MM.1S (cell line): ENCODE data around the gene TIMM50.

Experiments used
- DNase-seq: peaks from one replicate; pipeline ENCODE4 v3.0.0-alpha.2; 2015
- H2AFZ ChIP-seq: fragments of 300-600 bp; sonication (generic); 2 replicates; pipeline ENCODE4 v1.6.0; 2016; ENCODE audit warnings: antibody characterized with exemption, low read length
- H3F3A ChIP-seq: fragments of 300-600 bp; sonication (generic); 2 replicates; pipeline ENCODE4 v1.6.1; 2016; ENCODE audit warnings: mild to moderate bottlenecking, antibody characterized with exemption, low read length, moderate library complexity, mixed read lengths; ENCODE audit not compliant: insufficient read depth
- H3K27ac ChIP-seq: fragments of 300-600 bp; sonication (generic); 2 replicates; pipeline ENCODE4 v1.5.1; 2016; ENCODE audit warnings: mild to moderate bottlenecking, low read length
- H3K27me3 ChIP-seq: fragments of 300-600 bp; sonication (generic); replicated peaks from 2 replicates; pipeline ENCODE4 v1.6.0; 2016; ENCODE audit warnings: low read length; ENCODE audit not compliant: insufficient read depth
- H3K36me3 ChIP-seq: fragments of 300-600 bp; sonication (generic); replicated peaks from 2 replicates; pipeline ENCODE4 v1.6.1; 2016; ENCODE audit warnings: mild to moderate bottlenecking, low read length, mixed read lengths; ENCODE audit not compliant: insufficient read depth
- H3K4me1 ChIP-seq: fragments of 300-600 bp; sonication (generic); 2 replicates; pipeline ENCODE4 v1.6.1; 2016; ENCODE audit warnings: low read length, mixed read lengths
- H3K4me2 ChIP-seq: fragments of 300-600 bp; sonication (generic); 2 replicates; pipeline ENCODE4 v1.6.0; 2016; ENCODE audit warnings: low read depth, low read length
- H3K4me3 ChIP-seq: fragments of 300-600 bp; sonication (generic); 2 replicates; pipeline ENCODE4 v1.5.1; 2016; ENCODE audit warnings: low read length, mixed read lengths
- H3K79me2 ChIP-seq: fragments of 300-600 bp; sonication (generic); 2 replicates; pipeline ENCODE4 v1.6.1; 2016; ENCODE audit warnings: mixed run types, low read length, mixed read lengths
- H3K9ac ChIP-seq: fragments of 300-600 bp; sonication (generic); 2 replicates; pipeline ENCODE4 v1.6.1; 2016; ENCODE audit warnings: low read length, mixed read lengths
- H3K9me2 ChIP-seq: fragments of 300-600 bp; sonication (generic); replicated peaks from 2 replicates; pipeline ENCODE4 v1.6.1; 2016; ENCODE audit warnings: mild to moderate bottlenecking, low read length, mixed read lengths; ENCODE audit not compliant: insufficient read depth
- H3K9me3 ChIP-seq: fragments of 300-600 bp; sonication (generic); replicated peaks from 2 replicates; pipeline ENCODE4 v1.6.1; 2016; ENCODE audit warnings: mild to moderate bottlenecking, low read length, mixed read lengths; ENCODE audit not compliant: insufficient read depth
- H4K20me1 ChIP-seq: fragments of 300-600 bp; sonication (generic); 2 replicates; pipeline ENCODE4 v1.6.1; 2016; ENCODE audit warnings: mild to moderate bottlenecking, low read length, moderate library complexity, mixed read lengths; ENCODE audit not compliant: insufficient read depth
- EZH2 ChIP-seq: fragments of 300-600 bp; sonication (generic); optimal IDR thresholded peaks from 2 replicates; pipeline ENCODE3; 2017; ENCODE audit warnings: low read depth, mild to moderate bottlenecking, antibody characterized with exemption, low read length, mixed read lengths
- EZH2phosphoT487 ChIP-seq: fragments of 300-600 bp; sonication (generic); IDR thresholded peaks from 2 replicates; pipeline ENCODE4 v1.6.1; 2018; ENCODE audit warnings: antibody characterized with exemption, low read length
- TF ChIP-seq, protein P1 (sequence below): fragments of 300-600 bp; sonication (generic); IDR thresholded peaks from 2 replicates; pipeline ENCODE4 v1.5.1; 2016; ENCODE audit warnings: antibody characterized with exemption, low read length, mixed read lengths

Gene TIMM50

DNA sequence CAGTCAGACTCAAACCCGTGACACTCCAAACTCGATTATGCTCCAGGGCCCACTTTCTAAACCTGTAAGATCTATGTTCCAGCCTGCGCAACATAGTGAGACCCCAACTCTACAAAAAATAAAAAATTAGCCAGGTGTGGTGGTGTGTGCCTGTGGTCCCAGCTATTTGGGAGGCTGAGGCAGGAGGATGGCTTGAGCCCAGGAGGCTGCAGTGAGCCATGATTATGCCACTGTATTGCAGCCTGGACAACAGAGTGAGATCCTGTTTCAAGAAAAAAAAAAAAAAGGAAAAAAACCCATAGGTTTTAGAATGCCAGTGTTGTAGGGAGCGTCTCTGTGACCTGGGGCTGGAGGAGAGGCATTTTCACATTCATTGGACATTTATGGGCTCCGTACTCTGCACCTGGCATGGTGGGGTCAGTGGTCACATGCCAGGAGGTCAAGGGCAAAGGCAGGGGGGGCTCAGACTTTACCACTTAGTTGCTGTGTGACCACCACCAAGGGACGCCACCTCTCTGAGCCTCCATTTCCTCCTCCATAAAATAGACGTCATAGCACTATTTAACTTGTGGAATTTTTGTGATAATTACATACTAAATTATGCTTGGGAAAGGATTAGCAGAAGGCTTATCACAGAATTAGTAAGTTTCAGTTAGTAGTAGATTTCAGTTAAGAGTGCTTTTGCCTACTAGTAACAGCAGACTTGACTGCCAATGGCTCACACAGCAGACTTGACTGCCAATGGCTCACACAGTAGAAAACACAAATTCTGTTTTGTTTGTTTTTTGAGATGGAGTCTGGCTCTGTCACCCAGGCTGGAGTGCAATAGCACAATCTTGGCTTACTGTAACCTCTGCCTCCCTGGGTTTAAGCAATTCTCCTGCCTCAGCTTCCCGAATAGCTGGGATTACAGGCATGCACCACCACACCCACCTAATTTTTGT lies 40.2 kb downstream of the TIMM50 start:
- no peaks in the 10 kb centered on the region for H4K20me1 ChIP-seq
- no peak overlapping the region for H3K4me2 ChIP-seq
- no peaks in the 10 kb centered on the region for H3K9me3 ChIP-seq
- H3K27ac ChIP-seq, result no peak overlapping the region
- no peak overlapping the region for H3K9ac ChIP-seq
- H3F3A ChIP-seq, result no peaks in the 10 kb centered on the region
- TF ChIP-seq, protein P1, sequence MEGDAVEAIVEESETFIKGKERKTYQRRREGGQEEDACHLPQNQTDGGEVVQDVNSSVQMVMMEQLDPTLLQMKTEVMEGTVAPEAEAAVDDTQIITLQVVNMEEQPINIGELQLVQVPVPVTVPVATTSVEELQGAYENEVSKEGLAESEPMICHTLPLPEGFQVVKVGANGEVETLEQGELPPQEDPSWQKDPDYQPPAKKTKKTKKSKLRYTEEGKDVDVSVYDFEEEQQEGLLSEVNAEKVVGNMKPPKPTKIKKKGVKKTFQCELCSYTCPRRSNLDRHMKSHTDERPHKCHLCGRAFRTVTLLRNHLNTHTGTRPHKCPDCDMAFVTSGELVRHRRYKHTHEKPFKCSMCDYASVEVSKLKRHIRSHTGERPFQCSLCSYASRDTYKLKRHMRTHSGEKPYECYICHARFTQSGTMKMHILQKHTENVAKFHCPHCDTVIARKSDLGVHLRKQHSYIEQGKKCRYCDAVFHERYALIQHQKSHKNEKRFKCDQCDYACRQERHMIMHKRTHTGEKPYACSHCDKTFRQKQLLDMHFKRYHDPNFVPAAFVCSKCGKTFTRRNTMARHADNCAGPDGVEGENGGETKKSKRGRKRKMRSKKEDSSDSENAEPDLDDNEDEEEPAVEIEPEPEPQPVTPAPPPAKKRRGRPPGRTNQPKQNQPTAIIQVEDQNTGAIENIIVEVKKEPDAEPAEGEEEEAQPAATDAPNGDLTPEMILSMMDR, result no peak
- TF ChIP-seq EZH2, result no peak
- no peak for TF ChIP-seq EZH2phosphoT487
- no peaks in the 10 kb centered on the region for H3K4me1 ChIP-seq
- peaks cover 13% of the 10 kb centered on the region for H3K27me3 ChIP-seq
- H3K9me2 ChIP-seq, result no peaks in the 10 kb centered on the region
- no peak overlapping the region for H3K4me3 ChIP-seq
- H2AFZ ChIP-seq, result no peak overlapping the region
- no peaks in the 10 kb centered on the region for H3K36me3 ChIP-seq
- no peak for DNase-seq
- H3K79me2 ChIP-seq, result no peaks in the 10 kb centered on the region

DNA sequence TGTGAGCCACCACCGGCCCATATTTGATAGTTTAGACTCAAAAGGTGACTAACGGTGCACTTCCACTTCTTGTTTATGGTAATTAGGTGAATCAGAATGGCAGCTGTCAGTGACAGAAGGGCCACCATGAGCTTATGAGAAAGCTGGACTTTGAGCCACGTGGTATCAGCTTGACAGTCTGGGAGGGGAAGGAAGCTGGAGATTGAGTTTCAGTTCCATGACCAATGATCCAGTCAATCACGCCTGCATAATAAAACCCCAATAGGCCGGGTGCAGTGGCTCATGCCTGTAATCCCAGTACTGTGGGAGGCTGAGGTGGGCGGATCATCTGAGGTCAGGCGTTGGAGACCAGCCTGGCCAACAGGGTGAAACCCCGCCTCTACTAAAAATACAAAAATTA lies 43.9 kb downstream of the TIMM50 start:
- TF ChIP-seq, protein P1, result no peak
- no peak for TF ChIP-seq EZH2
- no peak for TF ChIP-seq EZH2phosphoT487
- Histone ChIP-seq H3K79me2 (no peaks in the 10 kb centered on the region), H3F3A (no peaks in the 10 kb centered on the region), H3K4me3 (no peak overlapping the region), H4K20me1 (no peaks in the 10 kb centered on the region), H3K27ac (no peak overlapping the region), H3K9ac (no peak overlapping the region), H2AFZ (no peak overlapping the region), H3K9me3 (no peaks in the 10 kb centered on the region), H3K4me1 (no peaks in the 10 kb centered on the region), H3K4me2 (no peak overlapping the region), H3K27me3 (no peaks in the 10 kb centered on the region), H3K9me2 (no peaks in the 10 kb centered on the region), H3K36me3 (no peaks in the 10 kb centered on the region)
- no peak for DNase-seq

DNA sequence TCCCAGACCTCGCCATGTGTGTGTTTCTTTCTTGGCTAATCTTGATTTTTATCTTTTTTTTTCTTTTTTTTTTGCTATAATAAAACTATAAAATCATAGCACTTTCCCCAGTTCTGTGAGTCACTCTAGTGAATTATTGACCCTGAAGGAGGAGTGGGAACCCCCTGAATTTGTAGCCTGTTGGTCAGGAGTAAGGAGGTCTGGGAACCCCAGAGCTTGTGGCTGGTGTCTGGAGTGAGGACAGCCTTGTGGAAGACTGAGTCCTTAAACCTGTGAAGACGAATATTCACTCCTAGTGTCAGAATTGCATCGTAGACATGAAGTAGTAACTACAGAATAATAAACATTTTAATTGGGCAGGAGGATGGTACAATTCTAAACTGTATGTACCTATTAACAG lies 44.6 kb downstream of the TIMM50 start:
- DNase-seq, result no peak
- H3K27ac ChIP-seq, result no peak overlapping the region
- no peak overlapping the region for H3K4me3 ChIP-seq
- H3K4me2 ChIP-seq, result no peak overlapping the region
- no peaks in the 10 kb centered on the region for H3K79me2 ChIP-seq
- no peaks in the 10 kb centered on the region for H4K20me1 ChIP-seq
- no peak overlapping the region for H3K9ac ChIP-seq
- no peaks in the 10 kb centered on the region for H3K4me1 ChIP-seq
- H3K9me2 ChIP-seq, result no peaks in the 10 kb centered on the region
- H2AFZ ChIP-seq, result no peak overlapping the region
- no peaks in the 10 kb centered on the region for H3K9me3 ChIP-seq
- TF ChIP-seq, protein P1, result no peak
- no peaks in the 10 kb centered on the region for H3F3A ChIP-seq
- H3K27me3 ChIP-seq, result no peaks in the 10 kb centered on the region
- H3K36me3 ChIP-seq, result no peaks in the 10 kb centered on the region
